ENCODE measurements around the gene GNPAT. TPM values are rescaled to one million over a fixed set of nuclear protein-coding genes. Genes with fewer than 3 reads are reported as not detected.

Gene GNPAT
- total and polyA plus RNA-seq, 2 experiments from 2014 or later = 37.6 to 47.2 TPM

- H3K9me2 ChIP-seq (ENCODE audit: insufficient read depth) = no peaks in the 10 kb centered on the region
- H3K36me3 ChIP-seq (ENCODE audit: low read depth) = peaks cover 31% of the 10 kb centered on the region; the same call in 1 of the 2 replicates
- no peaks in the 10 kb centered on the region for H3K79me2 ChIP-seq (ENCODE audit: insufficient read depth)
- H3K4me1 ChIP-seq (ENCODE audit: insufficient read depth) = no peaks in the 10 kb centered on the region
- H3K27me3 ChIP-seq (replicated peaks; ENCODE audit: insufficient read depth) = no peaks in the 10 kb centered on the region
- no peak overlapping the region for H3K9ac ChIP-seq
- H3K9me3 ChIP-seq (ENCODE audit: low read depth) = no peaks in the 10 kb centered on the region
- in situ Hi-C loops (cut with MboI) = no loop called here
- H4K20me1 ChIP-seq (ENCODE audit: insufficient read depth) = no peaks in the 10 kb centered on the region
- no peaks in the 10 kb centered on the region for H3F3A ChIP-seq (ENCODE audit: insufficient read depth)
- DNase-seq = peak; percentile 8
- no peak for TF ChIP-seq EZH2phosphoT487 (IDR thresholded peaks at IDR 0.05; ENCODE audit: insufficient read depth, low read depth)
- no peak for TF ChIP-seq EZH2 (IDR thresholded peaks at IDR 0.05; ENCODE audit: insufficient read depth, poor library complexity, severe bottlenecking)
- H3K27ac ChIP-seq = no peak overlapping the region
- H3K4me3 ChIP-seq = no peak overlapping the region
- 88 to 97% methylated on average over 1 of the region's 1 CpG for WGBS, 2 experiments (ENCODE audit: low coverage in 1 of 2, low lambda C conversion rate in 2 of 2, missing lambda C conversion rate in 2 of 2)
- no peak overlapping the region for H3K4me2 ChIP-seq (ENCODE audit: unreplicated experiment)
- H2AFZ ChIP-seq = no peak overlapping the region
Observed at GRCh38 chr1:231266811-231267322, 25.9 kb downstream of the GNPAT start.

GRCh38 chr1:231272173-231272572 is 31.2 kb downstream of the GNPAT start:
- Histone ChIP-seq H3K27me3 (replicated peaks; ENCODE audit: insufficient read depth) (no peaks in the 10 kb centered on the region), H3K4me1 (ENCODE audit: insufficient read depth) (no peaks in the 10 kb centered on the region), H3K4me3 (no peak overlapping the region), H2AFZ (no peak overlapping the region), H3K27ac (no peak overlapping the region), H3K9ac (no peak overlapping the region), H3K9me3 (ENCODE audit: low read depth) (no peaks in the 10 kb centered on the region), H3K36me3 (ENCODE audit: low read depth) (peaks cover 27% of the 10 kb centered on the region), H4K20me1 (ENCODE audit: insufficient read depth) (no peaks in the 10 kb centered on the region), H3K79me2 (ENCODE audit: insufficient read depth) (no peaks in the 10 kb centered on the region), H3K9me2 (ENCODE audit: insufficient read depth) (no peaks in the 10 kb centered on the region), H3K4me2 (ENCODE audit: unreplicated experiment) (no peak overlapping the region), H3F3A (ENCODE audit: insufficient read depth) (no peaks in the 10 kb centered on the region)
- in situ Hi-C loops (cut with MboI) = no loop called here
- DNase-seq = no peak
- WGBS, 2 experiments (ENCODE audit: low coverage in 1 of 2, low lambda C conversion rate in 2 of 2, missing lambda C conversion rate in 2 of 2) = 95 to 99% methylated on average over 3 of the region's 3 CpGs
- no peak for TF ChIP-seq EZH2 (IDR thresholded peaks at IDR 0.05; ENCODE audit: insufficient read depth, poor library complexity, severe bottlenecking)
- TF ChIP-seq EZH2phosphoT487 (IDR thresholded peaks at IDR 0.05; ENCODE audit: insufficient read depth, low read depth) = no peak

GRCh38 chr1:231272880-231273279 is 31.9 kb downstream of the GNPAT start:
- H3K36me3 ChIP-seq (ENCODE audit: low read depth) = peaks cover 27% of the 10 kb centered on the region
- no peaks in the 10 kb centered on the region for H3K9me3 ChIP-seq (ENCODE audit: low read depth)
- H3F3A ChIP-seq (ENCODE audit: insufficient read depth) = no peaks in the 10 kb centered on the region
- no peaks in the 10 kb centered on the region for H4K20me1 ChIP-seq (ENCODE audit: insufficient read depth)
- no peak overlapping the region for H3K4me2 ChIP-seq (ENCODE audit: unreplicated experiment)
- no peak overlapping the region for H3K27ac ChIP-seq
- DNase-seq = peak; percentile 18
- H3K9me2 ChIP-seq (ENCODE audit: insufficient read depth) = no peaks in the 10 kb centered on the region
- no peaks in the 10 kb centered on the region for H3K4me1 ChIP-seq (ENCODE audit: insufficient read depth)
- H3K4me3 ChIP-seq = no peak overlapping the region
- in situ Hi-C loops (cut with MboI) = no loop called here
- WGBS, 2 experiments (ENCODE audit: low coverage in 1 of 2, low lambda C conversion rate in 2 of 2, missing lambda C conversion rate in 2 of 2) = 96 to 98% methylated on average over 2 of the region's 2 CpGs
- TF ChIP-seq EZH2phosphoT487 (IDR thresholded peaks at IDR 0.05; ENCODE audit: insufficient read depth, low read depth) (no peak), EZH2 (IDR thresholded peaks at IDR 0.05; ENCODE audit: insufficient read depth, poor library complexity, severe bottlenecking) (no peak)
- no peak overlapping the region for H2AFZ ChIP-seq
- no peaks in the 10 kb centered on the region for H3K27me3 ChIP-seq (replicated peaks; ENCODE audit: insufficient read depth)
- no peak overlapping the region for H3K9ac ChIP-seq
- no peaks in the 10 kb centered on the region for H3K79me2 ChIP-seq (ENCODE audit: insufficient read depth)

GRCh38 chr1:231274119-231274825 is 33.3 kb downstream of the GNPAT start:
- Histone ChIP-seq H3K4me3 (no peak overlapping the region), H3F3A (ENCODE audit: insufficient read depth) (no peaks in the 10 kb centered on the region), H3K27me3 (replicated peaks; ENCODE audit: insufficient read depth) (no peaks in the 10 kb centered on the region), H3K9me2 (ENCODE audit: insufficient read depth) (no peaks in the 10 kb centered on the region), H3K4me1 (ENCODE audit: insufficient read depth) (no peaks in the 10 kb centered on the region), H3K9me3 (ENCODE audit: low read depth) (no peaks in the 10 kb centered on the region), H3K36me3 (ENCODE audit: low read depth) (peaks cover 27% of the 10 kb centered on the region), H3K27ac (no peak overlapping the region), H3K4me2 (ENCODE audit: unreplicated experiment) (no peak overlapping the region), H3K79me2 (ENCODE audit: insufficient read depth) (no peaks in the 10 kb centered on the region), H4K20me1 (ENCODE audit: insufficient read depth) (no peaks in the 10 kb centered on the region), H2AFZ (no peak overlapping the region), H3K9ac (no peak overlapping the region)
- in situ Hi-C loops (cut with MboI) = no loop called here
- 62 to 73% methylated on average over 8 of the region's 8 CpGs for WGBS, 2 experiments (ENCODE audit: low coverage in 1 of 2, low lambda C conversion rate in 2 of 2, missing lambda C conversion rate in 2 of 2)
- TF ChIP-seq EZH2 (IDR thresholded peaks at IDR 0.05; ENCODE audit: insufficient read depth, poor library complexity, severe bottlenecking) (no peak), EZH2phosphoT487 (IDR thresholded peaks at IDR 0.05; ENCODE audit: insufficient read depth, low read depth) (no peak)
- no peak for DNase-seq
